ENCODE data around the gene C5AR1. TPM values are rescaled to one million over a fixed set of nuclear protein-coding genes. Genes with fewer than 3 reads are reported as not detected.
A peak's percentile ranks its signal among the peaks of the same experiment; 100 is the strongest.

The C5AR1 gene
- total RNA-seq, 2 experiments from 2014 or later: 1.1 TPM; not detected in 1

GRCh38 chr19:47280183-47280797, 29.4 kb upstream of the C5AR1 start:
- peak; percentile 49 for DNase-seq (ENCODE audit: low spot score)
- Histone ChIP-seq H3K4me3 (ENCODE audit: low read depth, low read length, poor library complexity, severe bottlenecking) (no peak overlapping the region), H3K9me2 (ENCODE audit: insufficient read depth, low read length) (no peaks in the 10 kb centered on the region), H4K20me1 (ENCODE audit: insufficient read depth, low read length) (no peaks in the 10 kb centered on the region), H3K4me2 (ENCODE audit: low read length) (no peak overlapping the region), H2AFZ (ENCODE audit: low read length) (no peak overlapping the region), H3K9me3 (ENCODE audit: low read length) (no peaks in the 10 kb centered on the region), H3K79me2 (ENCODE audit: insufficient read depth, low read depth, low read length) (no peaks in the 10 kb centered on the region), H3K4me1 (ENCODE audit: insufficient read depth, low read length, poor library complexity, severe bottlenecking) (peaks cover 17% of the 10 kb centered on the region), H3K27ac (ENCODE audit: low read depth, low read length, poor library complexity, severe bottlenecking) (no peak overlapping the region), H3K36me3 (ENCODE audit: insufficient read depth, low read length) (peaks cover 17% of the 10 kb centered on the region; the same call in 1 of the 2 replicates)
- TF ChIP-seq CTCF (conservative IDR thresholded peaks at IDR 0.05; ENCODE audit: low read length) (peak; percentile 70), EZH2phosphoT487 (IDR thresholded peaks at IDR 0.05; ENCODE audit: borderline replicate concordance, low read depth, low read length) (no peak)
- intact Hi-C loops (cut with micrococcal nuclease; ENCODE audit: unreplicated experiment): no loop called here
- POLR2A ChIA-PET: no interaction called here
- no TSS peak for BruUV-seq (replicated peaks)
- CTCF ChIA-PET (ENCODE audit: unreplicated experiment): no interaction called here

GRCh38 chr19:47283405-47284059, 26.1 kb upstream of the C5AR1 start:
- Histone ChIP-seq H3K4me2 (ENCODE audit: low read length) (no peak overlapping the region), H3K4me3 (ENCODE audit: low read depth, low read length, poor library complexity, severe bottlenecking) (no peak overlapping the region), H3K9me2 (ENCODE audit: insufficient read depth, low read length) (no peaks in the 10 kb centered on the region), H3K27ac (ENCODE audit: low read depth, low read length, poor library complexity, severe bottlenecking) (no peak overlapping the region), H3K79me2 (ENCODE audit: insufficient read depth, low read depth, low read length) (no peaks in the 10 kb centered on the region), H4K20me1 (ENCODE audit: insufficient read depth, low read length) (no peaks in the 10 kb centered on the region), H2AFZ (ENCODE audit: low read length) (no peak overlapping the region), H3K4me1 (ENCODE audit: insufficient read depth, low read length, poor library complexity, severe bottlenecking) (peaks cover 22% of the 10 kb centered on the region), H3K9me3 (ENCODE audit: low read length) (peaks cover under 1% of the 10 kb centered on the region; the same call in 1 of the 2 replicates), H3K36me3 (ENCODE audit: insufficient read depth, low read length) (peaks cover 12% of the 10 kb centered on the region; the same call in 1 of the 2 replicates)
- DNase-seq (ENCODE audit: low spot score): peak; percentile 31
- BruUV-seq (replicated peaks): no TSS peak
- TF ChIP-seq CTCF (conservative IDR thresholded peaks at IDR 0.05; ENCODE audit: low read length) (no peak), EZH2phosphoT487 (IDR thresholded peaks at IDR 0.05; ENCODE audit: borderline replicate concordance, low read depth, low read length) (no peak)
- intact Hi-C loops (cut with micrococcal nuclease; ENCODE audit: unreplicated experiment): loop anchor here (1.0 kb wide), 1 partner anchor 144 kb away; no protein-coding TSS in a partner anchor
- POLR2A ChIA-PET: no interaction called here
- CTCF ChIA-PET (ENCODE audit: unreplicated experiment): no interaction called here
